Measurements from ENCODE around the gene NKX6-2.

GRCh38 chr10:132781556-132781955 is 4.4 kb downstream of the NKX6-2 start:
- TF ChIP-seq CTCF (IDR thresholded peaks at IDR 0.05; ENCODE audit: control extremely low read depth in 1 of 3, insufficient read depth in 1 of 3, low read depth in 1 of 3, low read length in 3 of 3) (no peak), SIX5 (IDR thresholded peaks at IDR 0.05; ENCODE audit: low read depth, low read length) (no peak), POLR2A (IDR thresholded peaks at IDR 0.05; ENCODE audit: control extremely low read depth in 1 of 2, low read depth in 2 of 2, low read length in 2 of 2) (no peak), KDM1A (IDR thresholded peaks at IDR 0.05; ENCODE audit: borderline replicate concordance, low read length) (no peak)

Data from H1 (cell line).